Gastroesophageal sphincter (tissue), 4 donors: ENCODE data around the gene TSHR. TPM values are rescaled to one million over a fixed set of nuclear protein-coding genes. Genes with fewer than 3 reads are reported as not detected.

Experiments used
- ATAC-seq: fragments of 150-250 bp; one replicate; pipeline ENCODE4 v1.9.1; 2016; ENCODE audit warnings: mild to moderate bottlenecking, moderate library complexity
- H3K27ac ChIP-seq, 4 donors: fragments of 200-600 bp; sonication (generic) in 3 of 4; 1 replicate in 3 of 4; 2 replicates in 1 of 4; pipeline ENCODE4 v1.5.1; 2016 to 2019
- H3K27me3 ChIP-seq: fragments of 200-600 bp; sonication (generic); one replicate; pipeline ENCODE4 v1.5.1; 2019
- H3K36me3 ChIP-seq, 2 donors: fragments of 200-600 bp; sonication (generic); one replicate each; pipeline ENCODE4 v1.5.1; 2019; ENCODE audit warnings: control low read depth in 1 of 2
- H3K4me1 ChIP-seq, 3 donors: fragments of 200-600 bp; sonication (generic); 1 replicate in 2 of 3; 2 replicates in 1 of 3; pipeline ENCODE4 v1.5.1; 2016 to 2019; ENCODE audit warnings: control low read depth in 2 of 3
- H3K4me3 ChIP-seq, 2 donors: fragments of 200-600 bp; sonication (generic); one replicate each; pipeline ENCODE4 v1.5.1; 2019; ENCODE audit warnings: mild to moderate bottlenecking in 1 of 2, moderate library complexity in 1 of 2
- H3K9me3 ChIP-seq, 3 donors: fragments of 200-600 bp; sonication (generic); one replicate each; pipeline ENCODE4 v1.5.1; 2017 to 2019; ENCODE audit warnings: control low read depth in 2 of 3
- EP300 ChIP-seq: sonication (generic); formaldehyde crosslinking; IDR thresholded peaks from one replicate; pipeline ENCODE4 v1.6.1; 2017; ENCODE audit warnings: antibody characterized with exemption, mild to moderate bottlenecking
- POLR2A ChIP-seq, 2 donors: fragments of 450-650 bp; IDR thresholded peaks; one replicate each; pipeline ENCODE4 v1.6.1; 2017; ENCODE audit warnings: antibody characterized with exemption in 2 of 2, mild to moderate bottlenecking in 2 of 2, moderate library complexity in 1 of 2
- POLR2AphosphoS5 ChIP-seq: sonication (generic); formaldehyde crosslinking; IDR thresholded peaks from one replicate; pipeline ENCODE4 v1.6.1; 2017; ENCODE audit warnings: antibody characterized with exemption
- WGBS, 2 donors: methylation state at CpG; one replicate each; pipeline ENCODE4 v1.1.5; 2018; ENCODE audit warnings: low coverage in 1 of 2; 5-methylcytosine and 5-hydroxymethylcytosine counted together
- total RNA-seq, 4 donors: library from RNA; depleted of rRNA; stranded (reverse); fragments of >200 nt; gene quantifications; one replicate each; pipeline ENCODE4 v1.1.0, GENCODE V29; 2016
- TF ChIP-seq, protein P1 (sequence below), 4 experiments: fragments of 200-600 bp in 2 of 4; fragments of 450-650 bp in 2 of 4; sonication (generic) in 1 of 4; IDR thresholded peaks; one replicate each; pipeline ENCODE4 v1.5.1; 2017 to 2019; ENCODE audit warnings: antibody characterized with exemption in 4 of 4, mild to moderate bottlenecking in 2 of 4, moderate library complexity in 2 of 4

Gene TSHR
- total RNA-seq, 4 donors from 2014 or later = 0.08 TPM; not detected in 3

- no peak for ATAC-seq
- WGBS, 2 donors = 94 to 98% methylated on average over 6 to 8 of the region's 8 CpGs
- Histone ChIP-seq H3K9me3 (no peaks in the 10 kb centered on the region), H3K36me3 (no peaks in the 10 kb centered on the region), H3K4me1 (peaks cover 0 to 17% (median 9%) of the 10 kb centered on the region in 3 donors), H3K27me3 (no peaks in the 10 kb centered on the region), H3K4me3 (no peak overlapping the region), H3K27ac (no peak overlapping the region)
- TF ChIP-seq, protein P1, sequence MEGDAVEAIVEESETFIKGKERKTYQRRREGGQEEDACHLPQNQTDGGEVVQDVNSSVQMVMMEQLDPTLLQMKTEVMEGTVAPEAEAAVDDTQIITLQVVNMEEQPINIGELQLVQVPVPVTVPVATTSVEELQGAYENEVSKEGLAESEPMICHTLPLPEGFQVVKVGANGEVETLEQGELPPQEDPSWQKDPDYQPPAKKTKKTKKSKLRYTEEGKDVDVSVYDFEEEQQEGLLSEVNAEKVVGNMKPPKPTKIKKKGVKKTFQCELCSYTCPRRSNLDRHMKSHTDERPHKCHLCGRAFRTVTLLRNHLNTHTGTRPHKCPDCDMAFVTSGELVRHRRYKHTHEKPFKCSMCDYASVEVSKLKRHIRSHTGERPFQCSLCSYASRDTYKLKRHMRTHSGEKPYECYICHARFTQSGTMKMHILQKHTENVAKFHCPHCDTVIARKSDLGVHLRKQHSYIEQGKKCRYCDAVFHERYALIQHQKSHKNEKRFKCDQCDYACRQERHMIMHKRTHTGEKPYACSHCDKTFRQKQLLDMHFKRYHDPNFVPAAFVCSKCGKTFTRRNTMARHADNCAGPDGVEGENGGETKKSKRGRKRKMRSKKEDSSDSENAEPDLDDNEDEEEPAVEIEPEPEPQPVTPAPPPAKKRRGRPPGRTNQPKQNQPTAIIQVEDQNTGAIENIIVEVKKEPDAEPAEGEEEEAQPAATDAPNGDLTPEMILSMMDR (IDR thresholded peaks at IDR 0.05) = no peak
- TF ChIP-seq POLR2AphosphoS5 = no peak
- TF ChIP-seq POLR2A (IDR thresholded peaks at IDR 0.05) = no peak
- no peak for TF ChIP-seq EP300
These were observed 188.4 kb downstream of the TSHR start for GRCh38 chr14:81143793-81144192.

- ATAC-seq = no peak
- Histone ChIP-seq H3K9me3 (no peaks in the 10 kb centered on the region), H3K36me3 (no peaks in the 10 kb centered on the region), H3K27me3 (no peaks in the 10 kb centered on the region), H3K27ac (peak overlapping the region; percentile 20 to 46 (median 38)), H3K4me3 (no peak overlapping the region), H3K4me1 (peaks cover 0 to 17% (median 9%) of the 10 kb centered on the region in 3 donors)
- TF ChIP-seq, protein P1 (IDR thresholded peaks at IDR 0.05) = no peak
- no peak for TF ChIP-seq POLR2A (IDR thresholded peaks at IDR 0.05)
- TF ChIP-seq POLR2AphosphoS5 = peak; percentile 11
- no peak for TF ChIP-seq EP300
- WGBS, 2 donors = 44 to 50% methylated on average over 3 of the region's 3 CpGs
These were observed 189.6 kb downstream of the TSHR start for GRCh38 chr14:81144824-81145603.

DNA sequence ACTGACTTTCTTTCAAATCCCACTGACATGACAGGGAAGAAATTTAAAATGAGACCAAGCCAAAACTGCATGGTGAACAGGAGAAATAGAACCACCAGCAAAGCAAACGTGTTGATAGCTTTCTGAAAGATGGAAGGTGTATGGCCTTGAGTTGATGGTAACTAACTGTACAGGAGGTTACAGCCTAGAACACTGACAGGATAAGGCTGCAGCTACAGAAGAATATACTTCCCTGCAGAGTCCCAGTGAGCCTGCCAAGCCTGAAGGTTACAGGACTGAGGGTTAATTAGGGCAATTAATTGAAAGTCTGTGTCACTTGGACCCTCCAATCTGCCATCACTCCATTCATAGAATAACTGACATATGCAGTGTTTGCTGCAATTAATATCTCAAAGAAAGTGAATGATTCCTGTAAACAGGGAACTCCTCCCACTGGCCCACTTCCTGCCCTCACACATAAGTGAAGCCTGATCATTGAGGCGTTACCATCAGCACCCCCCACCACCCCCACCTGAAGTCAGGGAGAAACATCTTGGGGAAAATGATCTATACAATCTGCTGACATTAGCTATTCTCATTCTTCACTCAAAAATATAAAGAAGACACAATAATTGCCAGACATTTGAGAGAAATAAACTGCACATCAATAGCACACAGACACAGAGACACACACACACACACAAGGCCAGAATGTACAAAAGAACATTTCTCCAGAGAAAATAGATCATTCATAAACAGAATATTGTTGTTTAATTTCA is 191.9 kb downstream of the TSHR start:
- Histone ChIP-seq H3K4me1 (peaks cover 0 to 17% (median 9%) of the 10 kb centered on the region in 3 donors), H3K36me3 (no peaks in the 10 kb centered on the region), H3K4me3 (no peak overlapping the region), H3K27me3 (no peaks in the 10 kb centered on the region), H3K27ac (no peak overlapping the region), H3K9me3 (no peaks in the 10 kb centered on the region)
- WGBS, 2 donors = 40 to 57% methylated on average over 1 to 2 of the region's 2 CpGs
- no peak for ATAC-seq
- TF ChIP-seq EP300 (no peak), POLR2AphosphoS5 (no peak), POLR2A (IDR thresholded peaks at IDR 0.05) (no peak)
- TF ChIP-seq, protein P1 (IDR thresholded peaks at IDR 0.05) = no peak

DNA sequence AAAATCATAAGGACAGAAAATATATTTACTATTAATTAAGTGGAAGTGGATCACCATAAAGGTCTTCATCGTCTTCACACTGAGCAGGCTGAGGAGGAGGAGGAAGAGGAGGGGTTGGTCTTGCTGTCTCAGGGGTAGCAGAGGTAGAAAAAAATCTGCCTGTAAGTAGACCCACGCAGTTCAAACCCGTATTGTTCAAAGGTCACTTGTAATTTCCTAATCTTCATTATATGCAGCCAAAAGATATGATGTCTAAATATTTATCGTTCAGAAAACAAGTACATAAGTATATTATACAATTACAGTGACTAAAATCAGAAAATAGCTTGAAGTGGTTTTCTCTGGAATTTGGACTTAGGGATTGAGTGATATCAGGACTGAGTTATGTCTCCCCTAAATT is 193.2 kb downstream of the TSHR start:
- WGBS, 2 donors = 59 to 65% methylated on average over 4 of the region's 4 CpGs
- no peaks in the 10 kb centered on the region for H3K9me3 ChIP-seq
- H3K36me3 ChIP-seq = no peaks in the 10 kb centered on the region
- H3K4me1 ChIP-seq = peaks cover 0 to 17% (median 9%) of the 10 kb centered on the region in 3 donors
- no peak for TF ChIP-seq POLR2A (IDR thresholded peaks at IDR 0.05)
- TF ChIP-seq, protein P1 (IDR thresholded peaks at IDR 0.05) = no peak
- no peak for TF ChIP-seq EP300
- TF ChIP-seq POLR2AphosphoS5 = no peak
- no peak for ATAC-seq
- no peaks in the 10 kb centered on the region for H3K27me3 ChIP-seq
- no peak overlapping the region for H3K4me3 ChIP-seq
- H3K27ac ChIP-seq = no peak overlapping the region
